ENCODE measurements around the gene METRNL.

- TF ChIP-seq CTCF (IDR thresholded peaks at IDR 0.05; ENCODE audit: low read depth, low read length) = no peak
- TF ChIP-seq EZH2phosphoT487 (IDR thresholded peaks at IDR 0.05; ENCODE audit: low read depth) = no peak
Observed at GRCh38 chr17:83106913-83107655, 27.7 kb downstream of the METRNL start.
